Measurements from ENCODE around the gene ENO4.

Gene ENO4

GRCh38 chr10:116868722-116869121 is 19.4 kb downstream of the ENO4 start:
- DNase-seq (ENCODE audit: low read depth in 2 of 2), result no peak

GRCh38 chr10:116870949-116871348 is 21.6 kb downstream of the ENO4 start:
- no peak for DNase-seq (ENCODE audit: low read depth in 2 of 2)

GRCh38 chr10:116873134-116873533 is 23.8 kb downstream of the ENO4 start:
- DNase-seq (ENCODE audit: low read depth in 2 of 2), result no peak

GRCh38 chr10:116875897-116876296 is 26.6 kb downstream of the ENO4 start:
- no peak for DNase-seq (ENCODE audit: low read depth in 2 of 2)

GRCh38 chr10:116877391-116877790 is 28.1 kb downstream of the ENO4 start:
- no peak for DNase-seq (ENCODE audit: low read depth in 2 of 2)

- DNase-seq (ENCODE audit: low read depth in 2 of 2), result no peak
Measured at GRCh38 chr10:116878123-116878522, 28.8 kb downstream of the ENO4 start.

GRCh38 chr10:116879817-116880216 is 30.5 kb downstream of the ENO4 start:
- no peak for DNase-seq (ENCODE audit: low read depth in 2 of 2)

- DNase-seq (ENCODE audit: low read depth in 2 of 2), result no peak
Measured at GRCh38 chr10:116880716-116881482, 31.6 kb downstream of the ENO4 start.

- DNase-seq (ENCODE audit: low read depth in 2 of 2), result no peak
Measured at GRCh38 chr10:116882639-116883038, 33.3 kb downstream of the ENO4 start.

- no peak for DNase-seq (ENCODE audit: low read depth in 2 of 2)
Measured at GRCh38 chr10:116886772-116887171, 37.5 kb downstream of the ENO4 start.

- DNase-seq (ENCODE audit: low read depth in 2 of 2), result no peak
Measured at GRCh38 chr10:116888380-116889055, 39.2 kb downstream of the ENO4 start.

GRCh38 chr10:116889066-116889465 is 39.8 kb downstream of the ENO4 start:
- no peak for DNase-seq (ENCODE audit: low read depth in 2 of 2)

GRCh38 chr10:116891208-116891607 is 41.9 kb downstream of the ENO4 start:
- no peak for DNase-seq (ENCODE audit: low read depth in 2 of 2)

- DNase-seq (ENCODE audit: low read depth in 2 of 2), result no peak
Measured at GRCh38 chr10:116892907-116893685, 43.8 kb downstream of the ENO4 start.

GRCh38 chr10:116893686-116894037 is 44.4 kb downstream of the ENO4 start:
- DNase-seq (ENCODE audit: low read depth in 2 of 2), result no peak

- DNase-seq (ENCODE audit: low read depth in 2 of 2), result no peak
Measured at GRCh38 chr10:116899626-116900025, 50.3 kb downstream of the ENO4 start.

GRCh38 chr10:116905845-116906210 is 56.5 kb downstream of the ENO4 start:
- DNase-seq (ENCODE audit: low read depth in 2 of 2), result no peak

GRCh38 chr10:116907245-116907987 is 58.1 kb downstream of the ENO4 start:
- DNase-seq (ENCODE audit: low read depth in 2 of 2), result no peak

GRCh38 chr10:116909307-116909706 is 60.0 kb downstream of the ENO4 start:
- no peak for DNase-seq (ENCODE audit: low read depth in 2 of 2)

GRCh38 chr10:116910910-116911309 is 61.6 kb downstream of the ENO4 start:
- no peak for DNase-seq (ENCODE audit: low read depth in 2 of 2)

- no peak for DNase-seq (ENCODE audit: low read depth in 2 of 2)
Measured at GRCh38 chr10:116912162-116912561, 62.9 kb downstream of the ENO4 start.

- no peak for DNase-seq (ENCODE audit: low read depth in 2 of 2)
Measured at GRCh38 chr10:116913695-116914094, 64.4 kb downstream of the ENO4 start.

Measured in activated CD8-positive, alpha-beta memory T cell treated with anti-CD3 and anti-CD28 coated beads for 4 hours (primary cell).